ENCODE data around the gene SMOC1. TPM values are rescaled to one million over a fixed set of nuclear protein-coding genes. Genes with fewer than 3 reads are reported as not detected.

The SMOC1 gene
- polyA plus RNA-seq, 3 donors, result not detected

GRCh38 chr14:69991422-69991821, 112.2 kb downstream of the SMOC1 start:
- Histone ChIP-seq H3K79me2 (ENCODE audit: insufficient read depth, low read length) (no peaks in the 10 kb centered on the region), H2AFZ (ENCODE audit: insufficient read depth, low read depth, low read length, poor library complexity, severe bottlenecking) (no peak overlapping the region), H3K4me2 (replicated peaks; ENCODE audit: extremely low read depth, low read length, poor library complexity, severe bottlenecking) (no peak overlapping the region), H3K27me3 (ENCODE audit: control insufficient read depth in 2 of 2, insufficient read depth in 2 of 2, low read length in 2 of 2) (peaks cover 0 to 2% of the 10 kb centered on the region in 2 donors), H3K4me1 (ENCODE audit: control insufficient read depth in 1 of 2, insufficient read depth in 2 of 2, low read length in 2 of 2) (no peaks in the 10 kb centered on the region), H4K20me1 (ENCODE audit: insufficient read depth, low read length) (no peaks in the 10 kb centered on the region), H3K27ac (ENCODE audit: low read depth in 1 of 2, low read length in 2 of 2) (no peak overlapping the region), H3K4me3 (replicated peaks in 1 of 3; ENCODE audit: low read depth in 2 of 3, low read length in 3 of 3) (no peak overlapping the region), H3K9me3 (replicated peaks in 1 of 2; ENCODE audit: control insufficient read depth in 1 of 2, insufficient read depth in 1 of 2, low read length in 2 of 2) (no peaks in the 10 kb centered on the region), H3K36me3 (replicated peaks in 1 of 2; ENCODE audit: control insufficient read depth in 1 of 2, insufficient read depth in 2 of 2, low read length in 2 of 2) (no peaks in the 10 kb centered on the region), H3K9ac (ENCODE audit: insufficient read depth, low read length, poor library complexity, severe bottlenecking) (no peak overlapping the region)
- Mint-ChIP-seq H3K27ac (no peak overlapping the region), H3K27me3 (ENCODE audit: low read depth in 3 of 3) (peaks cover 11 to 27% (median 11%) of the 10 kb centered on the region in 3 donors), H3K36me3 (no peaks in the 10 kb centered on the region), H3K9me3 (peaks cover 0 to 4% (median 0%) of the 10 kb centered on the region in 7 donors), H3K4me3 (no peak overlapping the region), H3K4me1 (no peaks in the 10 kb centered on the region)
- DNase-seq, result no peak
- intact Hi-C loops (cut with micrococcal nuclease), result no loop called here
- TF ChIP-seq, protein P1, sequence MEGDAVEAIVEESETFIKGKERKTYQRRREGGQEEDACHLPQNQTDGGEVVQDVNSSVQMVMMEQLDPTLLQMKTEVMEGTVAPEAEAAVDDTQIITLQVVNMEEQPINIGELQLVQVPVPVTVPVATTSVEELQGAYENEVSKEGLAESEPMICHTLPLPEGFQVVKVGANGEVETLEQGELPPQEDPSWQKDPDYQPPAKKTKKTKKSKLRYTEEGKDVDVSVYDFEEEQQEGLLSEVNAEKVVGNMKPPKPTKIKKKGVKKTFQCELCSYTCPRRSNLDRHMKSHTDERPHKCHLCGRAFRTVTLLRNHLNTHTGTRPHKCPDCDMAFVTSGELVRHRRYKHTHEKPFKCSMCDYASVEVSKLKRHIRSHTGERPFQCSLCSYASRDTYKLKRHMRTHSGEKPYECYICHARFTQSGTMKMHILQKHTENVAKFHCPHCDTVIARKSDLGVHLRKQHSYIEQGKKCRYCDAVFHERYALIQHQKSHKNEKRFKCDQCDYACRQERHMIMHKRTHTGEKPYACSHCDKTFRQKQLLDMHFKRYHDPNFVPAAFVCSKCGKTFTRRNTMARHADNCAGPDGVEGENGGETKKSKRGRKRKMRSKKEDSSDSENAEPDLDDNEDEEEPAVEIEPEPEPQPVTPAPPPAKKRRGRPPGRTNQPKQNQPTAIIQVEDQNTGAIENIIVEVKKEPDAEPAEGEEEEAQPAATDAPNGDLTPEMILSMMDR (IDR thresholded peaks at IDR 0.05), result no peak

- no peaks in the 10 kb centered on the region for H3K36me3 Mint-ChIP-seq
- Histone ChIP-seq H3K36me3 (replicated peaks in 1 of 2; ENCODE audit: control insufficient read depth in 1 of 2, insufficient read depth in 2 of 2, low read length in 2 of 2) (no peaks in the 10 kb centered on the region), H3K4me2 (replicated peaks; ENCODE audit: extremely low read depth, low read length, poor library complexity, severe bottlenecking) (no peak overlapping the region), H3K79me2 (ENCODE audit: insufficient read depth, low read length) (no peaks in the 10 kb centered on the region), H3K27ac (ENCODE audit: low read depth in 1 of 2, low read length in 2 of 2) (no peak overlapping the region), H3K4me1 (ENCODE audit: control insufficient read depth in 1 of 2, insufficient read depth in 2 of 2, low read length in 2 of 2) (no peaks in the 10 kb centered on the region), H3K9ac (ENCODE audit: insufficient read depth, low read length, poor library complexity, severe bottlenecking) (no peak overlapping the region), H3K4me3 (replicated peaks in 1 of 3; ENCODE audit: low read depth in 2 of 3, low read length in 3 of 3) (no peak overlapping the region), H2AFZ (ENCODE audit: insufficient read depth, low read depth, low read length, poor library complexity, severe bottlenecking) (no peak overlapping the region), H4K20me1 (ENCODE audit: insufficient read depth, low read length) (no peaks in the 10 kb centered on the region), H3K27me3 (ENCODE audit: control insufficient read depth in 2 of 2, insufficient read depth in 2 of 2, low read length in 2 of 2) (peaks cover 0 to 2% of the 10 kb centered on the region in 2 donors), H3K9me3 (replicated peaks in 1 of 2; ENCODE audit: control insufficient read depth in 1 of 2, insufficient read depth in 1 of 2, low read length in 2 of 2) (no peaks in the 10 kb centered on the region)
- TF ChIP-seq, protein P1 (IDR thresholded peaks at IDR 0.05), result no peak
- intact Hi-C loops (cut with micrococcal nuclease), result no loop called here
- H3K27me3 Mint-ChIP-seq (ENCODE audit: low read depth in 3 of 3), result peaks cover 11 to 22% (median 11%) of the 10 kb centered on the region in 3 donors
- peaks cover 0 to 4% (median 0%) of the 10 kb centered on the region in 7 donors for H3K9me3 Mint-ChIP-seq
- no peaks in the 10 kb centered on the region for H3K4me1 Mint-ChIP-seq
- H3K4me3 Mint-ChIP-seq, result no peak overlapping the region
- H3K27ac Mint-ChIP-seq, result no peak overlapping the region
- no peak for DNase-seq
- WGBS (ENCODE audit: insufficient coverage), result 95% methylated on average over 3 of the region's 3 CpGs
Measured at GRCh38 chr14:69992564-69992963, 113.3 kb downstream of the SMOC1 start.
